Heart left ventricle (tissue), 16 donors: Measurements from ENCODE around the gene MACROD1. TPM values are rescaled to one million over a fixed set of nuclear protein-coding genes. Genes with fewer than 3 reads are reported as not detected.
A peak's percentile ranks its signal among the peaks of the same experiment; 100 is the strongest.

ENCODE experiments used
- ATAC-seq, 4 donors: fragments of 200-7000 bp; cut with Tn5 transposase; one replicate each; pipeline ENCODE4 v1.9.1; 2020 to 2022; ENCODE audit warnings: moderate library complexity in 4 of 4, mild to moderate bottlenecking in 3 of 4, moderate number of reproducible peaks in 1 of 4
- DNase-seq, 5 donors: peaks; one replicate each; pipeline ENCODE4 v3.0.0-alpha.2; 2020
- H3K27ac ChIP-seq, 12 donors: fragments of 200-600 bp; sonication (generic) in 4 of 12; one replicate each; pipeline versions ENCODE4 v1.5.0 to v1.8.0; 2016 to 2022; ENCODE audit warnings: mild to moderate bottlenecking in 2 of 12
- H3K27me3 ChIP-seq, 9 donors: fragments of 200-600 bp; sonication (generic) in 2 of 9; one replicate each; pipeline versions ENCODE4 v1.5.1 to v1.8.0; 2016 to 2022; ENCODE audit warnings: mild to moderate bottlenecking in 3 of 9
- H3K36me3 ChIP-seq, 9 donors: fragments of 200-600 bp; sonication (generic) in 2 of 9; one replicate each; pipeline versions ENCODE4 v1.5.0 to v1.8.0; 2018 to 2022; ENCODE audit warnings: mild to moderate bottlenecking in 2 of 9
- H3K4me1 ChIP-seq, 12 donors: fragments of 200-600 bp; sonication (generic) in 4 of 12; one replicate each; pipeline versions ENCODE4 v1.5.0 to v1.8.0; 2016 to 2022; ENCODE audit warnings: mild to moderate bottlenecking in 3 of 12
- H3K4me3 ChIP-seq, 12 donors: fragments of 200-600 bp; sonication (generic) in 4 of 12; one replicate each; pipeline versions ENCODE4 v1.5.0 to v1.8.0; 2017 to 2022; ENCODE audit warnings: mild to moderate bottlenecking in 9 of 12, moderate library complexity in 4 of 12
- H3K9me3 ChIP-seq, 12 donors: fragments of 200-600 bp; sonication (generic) in 4 of 12; one replicate each; pipeline versions ENCODE4 v1.5.0 to v1.8.0; 2016 to 2022; ENCODE audit warnings: mild to moderate bottlenecking in 1 of 12
- POLR2A ChIP-seq, 2 donors: fragments of 450-650 bp; IDR thresholded peaks; one replicate each; pipeline ENCODE4 v1.6.1; 2017; ENCODE audit warnings: antibody characterized with exemption in 2 of 2, mild to moderate bottlenecking in 2 of 2, moderate library complexity in 2 of 2
- WGBS, 4 donors: extraction: QIAGEN DNeasy Blood & Tissue Kit in 2 of 4; methylation state at CpG; one replicate each; pipeline versions ENCODE4 v1.1.5 to v1.1.7; 2013 to 2018; 5-methylcytosine and 5-hydroxymethylcytosine counted together
- intact Hi-C, 10 donors: fragments of 100-400 bp; cut with DNase I; formaldehyde crosslinking; loops; one replicate each; pipeline versions ENCODE4 v1.11.1 to v1.14.2; 2022
- polyA plus RNA-seq, 2 donors: library from polyadenylated mRNA; stranded (reverse); fragments of 200-250 nt; gene quantifications; one replicate each; pipeline ENCODE4 v1.2.3, GENCODE V29; 2013
- total RNA-seq, 9 donors: library from RNA; depleted of rRNA in 2 of 9; stranded (reverse); fragments of >200 nt in 2 of 9; fragmentation: NEBNext Ultra II Directional in 3 of 9; extraction: Animal tissue kit (Norgen Biotek cat#: 25700) in 3 of 9; gene quantifications; one replicate each; pipeline versions ENCODE4 v1.1.0 to v1.2.4, GENCODE V29; 2016 to 2023
- TF ChIP-seq, protein P1 (sequence below), 12 donors: fragments of 200-600 bp; sonication (generic) in 4 of 12; IDR thresholded peaks; one replicate each; pipeline versions ENCODE4 v1.5.0 to v1.8.0; 2018 to 2022; ENCODE audit warnings: antibody characterized with exemption in 12 of 12, mild to moderate bottlenecking in 5 of 12
- donor health status: ischemic (EF 13 %, LVEDD 7.1; RV severe dilation, severe dysfunction).
- donor health status: healthy with polysubstance abuse.
- donor health status: DM: no; HTN: yes; CAD: no.
- donor health status: DM: no; HTN: no; CAD: no.
- donor health status: ischemic (EF 25% LVEDD 6.9; RV normal size, moderate dysfunction).
- donor health status: ischemic (EF 25% LVEDD 5.7; RV mildly dilated, moderate dysfunction).
- donor health status: healthy.
- donor health status: DM: yes; HTN: yes; CAD: no.
- donor health status: ischemic (EF 35%, LVEDD 5.7; RV mildly dilated, moderate dysfunction).
- donor health status: nonischemic (EF 11% LVEDD 7.7; RV severe dilation, severe dysfunction).
- donor health status: DM: yes; HTN: yes; CAD: no.
- donor health status: PGD.
- donor health status: ischemic (EF 29% LVEDD 5.4; RV normal size, mild dysfunction).
- donor health status: nonischemic (EF 23%, LVEDD 6.1; RV moderate dilation, normal function).

The MACROD1 gene
- total and polyA plus RNA-seq, 11 donors, result 48.9 to 287 (median 116) TPM

DNA sequence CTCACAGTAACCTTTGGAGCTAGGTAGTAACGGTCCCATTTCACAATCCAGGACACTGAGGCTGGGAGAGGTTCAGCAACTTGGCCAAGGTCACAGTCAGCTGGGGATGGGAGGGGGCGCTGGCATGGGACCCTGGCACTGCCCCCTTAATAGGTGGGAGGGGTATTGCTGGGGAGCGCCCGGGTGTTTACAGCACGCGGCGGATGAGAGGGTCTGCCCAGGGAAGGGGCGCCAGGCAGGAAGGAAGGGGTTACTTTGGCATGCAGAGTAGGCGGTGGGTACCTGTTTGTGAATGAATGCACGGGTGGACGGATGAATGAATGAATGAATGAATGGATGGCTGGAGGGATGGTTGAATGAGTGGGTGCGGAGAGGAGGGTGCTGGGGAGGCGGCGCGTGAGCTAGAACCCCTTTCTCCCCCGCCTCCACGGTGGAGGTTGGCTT, 130.8 kb downstream of the MACROD1 start:
- Histone ChIP-seq H3K4me1 (peaks cover 0 to 24% (median 12%) of the 10 kb centered on the region in 12 donors), H3K9me3 (no peaks in the 10 kb centered on the region), H3K4me3 (peak overlapping the region in 9 of 12 donors; percentile 12 to 68 (median 25)), H3K36me3 (no peaks in the 10 kb centered on the region), H3K27ac (no peak overlapping the region), H3K27me3 (peaks cover 0 to 47% (median 2%) of the 10 kb centered on the region in 9 donors)
- intact Hi-C loops, result no loop called here
- ATAC-seq, result no peak
- TF ChIP-seq, protein P1, sequence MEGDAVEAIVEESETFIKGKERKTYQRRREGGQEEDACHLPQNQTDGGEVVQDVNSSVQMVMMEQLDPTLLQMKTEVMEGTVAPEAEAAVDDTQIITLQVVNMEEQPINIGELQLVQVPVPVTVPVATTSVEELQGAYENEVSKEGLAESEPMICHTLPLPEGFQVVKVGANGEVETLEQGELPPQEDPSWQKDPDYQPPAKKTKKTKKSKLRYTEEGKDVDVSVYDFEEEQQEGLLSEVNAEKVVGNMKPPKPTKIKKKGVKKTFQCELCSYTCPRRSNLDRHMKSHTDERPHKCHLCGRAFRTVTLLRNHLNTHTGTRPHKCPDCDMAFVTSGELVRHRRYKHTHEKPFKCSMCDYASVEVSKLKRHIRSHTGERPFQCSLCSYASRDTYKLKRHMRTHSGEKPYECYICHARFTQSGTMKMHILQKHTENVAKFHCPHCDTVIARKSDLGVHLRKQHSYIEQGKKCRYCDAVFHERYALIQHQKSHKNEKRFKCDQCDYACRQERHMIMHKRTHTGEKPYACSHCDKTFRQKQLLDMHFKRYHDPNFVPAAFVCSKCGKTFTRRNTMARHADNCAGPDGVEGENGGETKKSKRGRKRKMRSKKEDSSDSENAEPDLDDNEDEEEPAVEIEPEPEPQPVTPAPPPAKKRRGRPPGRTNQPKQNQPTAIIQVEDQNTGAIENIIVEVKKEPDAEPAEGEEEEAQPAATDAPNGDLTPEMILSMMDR (IDR thresholded peaks at IDR 0.05), result no peak
- TF ChIP-seq POLR2A (IDR thresholded peaks at IDR 0.05), result no peak
- no peak for DNase-seq
- 20 to 35% (median 27%) methylated on average over 15 to 17 of the region's 17 CpGs for WGBS, 4 donors

DNA sequence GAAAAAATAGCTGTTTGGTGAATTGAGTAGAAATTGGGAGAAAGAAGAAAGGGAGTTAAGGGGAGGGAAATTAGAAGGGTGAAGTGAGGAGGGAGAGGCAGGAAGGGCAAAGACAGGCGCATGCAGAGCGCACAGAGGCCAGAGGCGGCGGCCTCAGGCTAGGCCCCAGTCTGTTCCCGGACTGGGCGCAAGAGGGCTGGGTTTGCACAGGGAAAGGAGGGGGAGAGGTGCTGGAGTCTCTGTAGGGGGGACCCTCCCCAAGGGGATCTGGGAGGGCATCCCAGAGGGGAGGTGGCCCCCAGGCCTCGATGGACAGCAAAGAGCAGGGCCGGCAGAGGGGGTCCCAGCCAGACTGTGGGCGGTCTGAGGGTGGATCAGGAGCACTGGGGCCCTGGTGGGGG, 131.5 kb downstream of the MACROD1 start:
- no peak overlapping the region for H3K4me3 ChIP-seq
- ATAC-seq, result no peak
- 67 to 84% (median 72%) methylated on average over 6 to 9 of the region's 9 CpGs for WGBS, 4 donors
- TF ChIP-seq, protein P1 (IDR thresholded peaks at IDR 0.05), result no peak
- TF ChIP-seq POLR2A (IDR thresholded peaks at IDR 0.05), result no peak
- DNase-seq, result no peak
- no peaks in the 10 kb centered on the region for H3K36me3 ChIP-seq
- peaks cover 0 to 47% (median 2%) of the 10 kb centered on the region in 9 donors for H3K27me3 ChIP-seq
- no peaks in the 10 kb centered on the region for H3K9me3 ChIP-seq
- intact Hi-C loops, result no loop called here
- H3K4me1 ChIP-seq, result peaks cover 0 to 24% (median 12%) of the 10 kb centered on the region in 12 donors
- no peak overlapping the region for H3K27ac ChIP-seq

DNA sequence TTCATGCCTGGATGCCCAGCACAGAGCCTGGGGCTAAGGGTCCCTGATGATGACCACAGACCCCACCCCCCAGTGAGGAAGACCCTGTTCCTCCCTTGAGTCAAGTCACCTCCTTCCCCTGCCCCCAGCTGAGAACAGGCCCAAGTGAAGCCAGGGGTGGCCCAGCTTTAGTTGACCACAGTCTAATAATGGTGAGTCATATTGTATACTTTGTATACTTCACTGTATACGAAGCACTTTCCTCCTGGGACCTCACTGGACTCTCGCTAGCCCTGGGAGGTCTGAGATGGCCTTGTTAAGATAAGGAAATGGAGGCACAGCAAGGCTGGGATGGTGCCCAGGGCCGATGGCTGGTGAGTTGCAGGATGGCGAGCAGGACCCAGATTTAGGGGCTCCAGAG, 133.9 kb downstream of the MACROD1 start:
- ATAC-seq (no peak), DNase-seq (no peak)
- H3K36me3 ChIP-seq, result no peaks in the 10 kb centered on the region
- H3K9me3 ChIP-seq, result no peaks in the 10 kb centered on the region
- intact Hi-C loops, result no loop called here
- H3K4me1 ChIP-seq, result peaks cover 0 to 34% (median 17%) of the 10 kb centered on the region in 12 donors
- TF ChIP-seq, protein P1 (IDR thresholded peaks at IDR 0.05), result no peak
- no peak for TF ChIP-seq POLR2A (IDR thresholded peaks at IDR 0.05)
- peaks cover 0 to 35% (median 4%) of the 10 kb centered on the region in 9 donors for H3K27me3 ChIP-seq
- WGBS, 4 donors, result 86 to 95% (median 91%) methylated on average over 4 of the region's 4 CpGs
- no peak overlapping the region for H3K4me3 ChIP-seq
- no peak overlapping the region for H3K27ac ChIP-seq

DNA sequence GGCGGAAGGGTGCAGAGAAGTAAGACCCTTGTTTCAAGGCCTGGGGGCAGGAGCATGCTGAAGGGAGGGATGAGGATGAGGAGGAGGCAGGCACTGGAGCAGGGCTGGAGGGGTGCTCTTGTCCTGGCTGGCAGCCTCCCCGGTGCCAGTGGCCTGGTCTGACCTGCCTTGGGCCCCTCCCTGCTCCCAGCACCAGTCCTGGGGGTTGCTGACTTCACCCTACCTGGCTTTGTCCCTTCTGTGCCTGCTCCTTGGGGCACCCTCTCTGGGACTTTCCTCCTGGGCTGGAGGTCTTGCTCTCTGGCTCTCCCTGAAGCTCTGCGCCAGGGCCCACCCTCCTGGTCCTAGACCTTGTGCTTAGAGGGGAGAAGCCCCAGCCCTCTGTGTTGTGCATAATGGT, 134.9 kb downstream of the MACROD1 start:
- TF ChIP-seq, protein P1 (IDR thresholded peaks at IDR 0.05), result no peak
- no peak for TF ChIP-seq POLR2A (IDR thresholded peaks at IDR 0.05)
- H3K27me3 ChIP-seq, result peaks cover 0 to 24% (median 4%) of the 10 kb centered on the region in 9 donors

More for the DNA sequence above, 134.9 kb downstream of the MACROD1 start:
- no peaks in the 10 kb centered on the region for H3K36me3 ChIP-seq
- H3K27ac ChIP-seq, result no peak overlapping the region
- no peaks in the 10 kb centered on the region for H3K9me3 ChIP-seq
- no peak overlapping the region for H3K4me3 ChIP-seq
- H3K4me1 ChIP-seq, result peaks cover 0 to 23% (median 9%) of the 10 kb centered on the region in 12 donors
- ATAC-seq, result no peak
- DNase-seq, result no peak
- WGBS, 4 donors, result 81 to 88% (median 83%) methylated on average over 3 of the region's 3 CpGs
- intact Hi-C loops, result no loop called here
